OCI-LY3 (cell line): Measurements from ENCODE around the gene IFT122.

Experiments
- H2AFZ ChIP-seq: fragments of 200-600, 300-600 bp; shearing (Covaris generic); 2 replicates; pipeline ENCODE4 v1.6.0; 2014; ENCODE audit warnings: antibody characterized with exemption, low read depth, low read length
- H3K27ac ChIP-seq: fragments of 200-600, 300-600 bp; sonication (generic); 2 replicates; pipeline ENCODE4 v1.5.1; 2014; ENCODE audit warnings: mild to moderate bottlenecking, low read length, moderate library complexity, mixed read lengths
- H3K27me3 ChIP-seq: fragments of 200-600, 300-600 bp; sonication (generic); 2 replicates; pipeline ENCODE4 v1.6.1; 2014; ENCODE audit warnings: low read depth, low read length, mixed read lengths
- H3K36me3 ChIP-seq: fragments of 200-600, 300-600 bp; sonication (generic); replicated peaks from 2 replicates; pipeline ENCODE3; 2014; ENCODE audit warnings: low read depth, low read length, mixed read lengths
- H3K4me1 ChIP-seq: fragments of 300-600, 200-600 bp; sonication (generic); 2 replicates; pipeline ENCODE4 v1.6.1; 2014; ENCODE audit warnings: low read length, mixed read lengths
- H3K4me2 ChIP-seq: fragments of 200-600, 300-600 bp; sonication (generic); 2 replicates; pipeline ENCODE4 v1.6.1; 2014; ENCODE audit warnings: low read length, mixed read lengths
- H3K4me3 ChIP-seq: fragments of 300-600, 200-600 bp; sonication (generic); 2 replicates; pipeline ENCODE4 v1.5.1; 2014; ENCODE audit warnings: antibody characterized with exemption, mild to moderate bottlenecking, low read length, moderate library complexity
- H3K79me2 ChIP-seq: fragments of 300-600, 200-600 bp; shearing (Covaris generic); 2 replicates; pipeline ENCODE4 v1.6.1; 2014; ENCODE audit warnings: mild to moderate bottlenecking, low read length, mixed read lengths
- H3K9ac ChIP-seq: fragments of 300-600, 200-600 bp; shearing (Covaris generic); 2 replicates; pipeline ENCODE4 v1.6.0; 2014; ENCODE audit warnings: mild to moderate bottlenecking, low read length, moderate library complexity
- H3K9me3 ChIP-seq: fragments of 200-600, 300-600 bp; shearing (Covaris generic); 2 replicates; pipeline ENCODE4 v1.6.1; 2014; ENCODE audit warnings: low read length, mixed read lengths; ENCODE audit not compliant: insufficient read depth
- H4K20me1 ChIP-seq: fragments of 200-600, 300-600 bp; sonication (generic); 2 replicates; pipeline ENCODE4 v1.6.1; 2016; ENCODE audit warnings: low read length, mixed read lengths; ENCODE audit not compliant: insufficient read depth
- EZH2phosphoT487 ChIP-seq: fragments of 200-600 bp; shearing (Covaris generic); IDR thresholded peaks from 2 replicates; pipeline ENCODE4 v1.6.1; 2018; ENCODE audit warnings: antibody characterized with exemption, mixed run types, low read depth
- TF ChIP-seq, protein P1 (sequence below): fragments of 200-600, 300-600 bp; sonication (generic); IDR thresholded peaks from 2 replicates; pipeline ENCODE4 v1.5.1; 2014; ENCODE audit warnings: antibody characterized with exemption, low read length, low read depth

IFT122 gene

DNA sequence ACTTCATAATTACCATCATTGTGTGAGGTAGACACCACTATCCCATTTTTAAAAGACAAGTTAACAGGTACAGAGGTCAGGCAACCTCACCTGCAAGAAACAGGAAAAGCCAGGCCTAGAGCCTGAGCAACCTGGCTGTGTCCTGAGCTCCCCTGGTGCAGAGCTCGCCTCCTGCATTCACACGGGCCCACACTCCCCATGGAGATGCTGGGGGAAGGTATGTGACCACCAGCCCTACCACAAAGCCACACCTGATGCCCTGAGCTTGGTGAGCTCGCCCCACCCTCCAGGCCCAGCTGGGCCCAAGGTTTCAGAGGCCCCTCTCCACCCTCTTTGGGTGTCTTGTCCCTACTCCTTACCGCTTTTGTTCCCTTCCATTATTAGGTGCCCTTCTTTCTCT is 10.4 kb upstream of the IFT122 start:
- TF ChIP-seq EZH2phosphoT487 = no peak
- TF ChIP-seq, protein P1, sequence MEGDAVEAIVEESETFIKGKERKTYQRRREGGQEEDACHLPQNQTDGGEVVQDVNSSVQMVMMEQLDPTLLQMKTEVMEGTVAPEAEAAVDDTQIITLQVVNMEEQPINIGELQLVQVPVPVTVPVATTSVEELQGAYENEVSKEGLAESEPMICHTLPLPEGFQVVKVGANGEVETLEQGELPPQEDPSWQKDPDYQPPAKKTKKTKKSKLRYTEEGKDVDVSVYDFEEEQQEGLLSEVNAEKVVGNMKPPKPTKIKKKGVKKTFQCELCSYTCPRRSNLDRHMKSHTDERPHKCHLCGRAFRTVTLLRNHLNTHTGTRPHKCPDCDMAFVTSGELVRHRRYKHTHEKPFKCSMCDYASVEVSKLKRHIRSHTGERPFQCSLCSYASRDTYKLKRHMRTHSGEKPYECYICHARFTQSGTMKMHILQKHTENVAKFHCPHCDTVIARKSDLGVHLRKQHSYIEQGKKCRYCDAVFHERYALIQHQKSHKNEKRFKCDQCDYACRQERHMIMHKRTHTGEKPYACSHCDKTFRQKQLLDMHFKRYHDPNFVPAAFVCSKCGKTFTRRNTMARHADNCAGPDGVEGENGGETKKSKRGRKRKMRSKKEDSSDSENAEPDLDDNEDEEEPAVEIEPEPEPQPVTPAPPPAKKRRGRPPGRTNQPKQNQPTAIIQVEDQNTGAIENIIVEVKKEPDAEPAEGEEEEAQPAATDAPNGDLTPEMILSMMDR = no peak
- no peak overlapping the region for H3K4me3 ChIP-seq
- no peak overlapping the region for H3K4me2 ChIP-seq
- no peak overlapping the region for H3K9ac ChIP-seq
- H3K27me3 ChIP-seq = no peaks in the 10 kb centered on the region
- H3K9me3 ChIP-seq = 0 out of 2 replicates have a peak, but pooled peaks cover 1% of the 10 kb centered on the region
- no peak overlapping the region for H3K27ac ChIP-seq
- no peaks in the 10 kb centered on the region for H3K79me2 ChIP-seq
- H4K20me1 ChIP-seq = no peaks in the 10 kb centered on the region
- H3K4me1 ChIP-seq = peaks cover 23% of the 10 kb centered on the region
- H2AFZ ChIP-seq = no peak overlapping the region
- H3K36me3 ChIP-seq = peaks cover 58% of the 10 kb centered on the region

DNA sequence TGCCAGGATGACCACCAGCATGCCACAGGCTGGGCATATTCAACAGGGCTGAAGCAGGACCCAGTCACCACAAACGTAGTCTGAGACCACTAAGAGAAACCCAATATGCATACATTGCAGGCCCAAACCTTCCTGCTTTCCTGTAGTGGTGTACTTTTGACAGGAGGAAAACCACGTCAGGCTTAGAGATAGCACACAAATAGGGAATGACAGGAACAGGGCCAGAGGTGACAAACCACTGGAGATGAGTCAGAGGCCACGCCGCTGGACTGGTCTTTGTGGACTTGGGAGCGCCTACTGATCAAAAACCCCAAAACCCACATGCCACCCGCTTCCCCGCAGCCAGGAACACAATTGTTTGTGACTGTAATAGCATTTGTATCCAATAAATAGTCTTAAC is 8.0 kb upstream of the IFT122 start:
- H3K4me1 ChIP-seq = peaks cover 33% of the 10 kb centered on the region

GRCh38 chr3:129432671-129433070 is 7.4 kb upstream of the IFT122 start:
- no peak overlapping the region for H3K9ac ChIP-seq
- H3K4me3 ChIP-seq = no peak overlapping the region
- no peak overlapping the region for H3K27ac ChIP-seq
- H3K79me2 ChIP-seq = peaks cover 2% of the 10 kb centered on the region; the same call in 1 of the 2 replicates
- no peaks in the 10 kb centered on the region for H4K20me1 ChIP-seq
- H3K4me2 ChIP-seq = no peak overlapping the region
- H3K27me3 ChIP-seq = no peaks in the 10 kb centered on the region
- H3K9me3 ChIP-seq = no peaks in the 10 kb centered on the region
- H3K4me1 ChIP-seq = peaks cover 33% of the 10 kb centered on the region
- TF ChIP-seq, protein P1 = no peak
- no peak for TF ChIP-seq EZH2phosphoT487
- H2AFZ ChIP-seq = no peak overlapping the region
- peaks cover 72% of the 10 kb centered on the region for H3K36me3 ChIP-seq

More for the DNA sequence above, 8.0 kb upstream of the IFT122 start:
- H3K79me2 ChIP-seq = no peaks in the 10 kb centered on the region
- no peaks in the 10 kb centered on the region for H4K20me1 ChIP-seq
- H3K4me2 ChIP-seq = no peak overlapping the region
- H3K4me3 ChIP-seq = no peak overlapping the region
- no peaks in the 10 kb centered on the region for H3K9me3 ChIP-seq
- H3K27ac ChIP-seq = no peak overlapping the region
- H3K36me3 ChIP-seq = peaks cover 68% of the 10 kb centered on the region
- H3K9ac ChIP-seq = no peak overlapping the region
- TF ChIP-seq, protein P1 = no peak
- TF ChIP-seq EZH2phosphoT487 = no peak
- H2AFZ ChIP-seq = no peak overlapping the region
- H3K27me3 ChIP-seq = no peaks in the 10 kb centered on the region

GRCh38 chr3:129433565-129433964 is 6.5 kb upstream of the IFT122 start:
- Histone ChIP-seq H3K9ac (no peak overlapping the region), H3K27ac (no peak overlapping the region), H3K27me3 (no peaks in the 10 kb centered on the region), H3K4me2 (no peak overlapping the region), H3K9me3 (no peaks in the 10 kb centered on the region), H4K20me1 (no peaks in the 10 kb centered on the region), H3K36me3 (peaks cover 66% of the 10 kb centered on the region), H3K4me1 (peaks cover 40% of the 10 kb centered on the region), H3K4me3 (no peak overlapping the region), H2AFZ (no peak overlapping the region), H3K79me2 (peaks cover 11% of the 10 kb centered on the region)
- TF ChIP-seq, protein P1 = no peak
- TF ChIP-seq EZH2phosphoT487 = no peak
